Upper lobe of left lung (tissue), 4 donors: ENCODE results near the gene COL23A1.

Experiments used
- EP300 ChIP-seq, 4 donors: sonication (generic); formaldehyde crosslinking; IDR thresholded peaks; one replicate each; pipeline ENCODE4 v1.5.1; 2017; ENCODE audit warnings: antibody characterized with exemption in 4 of 4, control low read depth in 2 of 4
- POLR2A ChIP-seq, 4 donors: fragments of 450-650 bp; IDR thresholded peaks; one replicate each; pipeline ENCODE4 v1.5.1; 2016 to 2017; ENCODE audit warnings: antibody characterized with exemption in 4 of 4, mild to moderate bottlenecking in 2 of 4
- POLR2AphosphoS5 ChIP-seq, 2 donors: sonication (generic); formaldehyde crosslinking; IDR thresholded peaks; one replicate each; pipeline ENCODE4 v1.5.1; 2017; ENCODE audit warnings: antibody characterized with exemption in 2 of 2
- TF ChIP-seq, protein P1 (sequence below), 6 experiments: fragments of 450-650 bp in 4 of 6; fragments of 200-600 bp in 2 of 6; sonication (generic) in 2 of 6; IDR thresholded peaks; one replicate each; pipeline ENCODE4 v1.5.1; 2016 to 2019; ENCODE audit warnings: antibody characterized with exemption in 6 of 6

DNA sequence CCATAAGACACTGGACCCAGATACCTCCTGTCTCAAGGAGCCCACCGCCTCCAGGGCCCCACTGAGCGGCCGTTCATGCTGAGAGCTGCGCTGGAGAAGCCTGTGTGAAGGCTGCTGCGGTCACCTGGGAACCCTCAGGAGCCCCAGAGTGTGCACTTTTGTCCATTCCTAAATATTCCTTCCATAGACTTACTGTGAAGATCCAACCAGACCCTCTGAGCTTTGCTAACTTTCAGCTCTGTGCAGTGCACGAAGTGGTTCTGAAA is 119.5 kb downstream of the COL23A1 start:
- TF ChIP-seq, protein P1, sequence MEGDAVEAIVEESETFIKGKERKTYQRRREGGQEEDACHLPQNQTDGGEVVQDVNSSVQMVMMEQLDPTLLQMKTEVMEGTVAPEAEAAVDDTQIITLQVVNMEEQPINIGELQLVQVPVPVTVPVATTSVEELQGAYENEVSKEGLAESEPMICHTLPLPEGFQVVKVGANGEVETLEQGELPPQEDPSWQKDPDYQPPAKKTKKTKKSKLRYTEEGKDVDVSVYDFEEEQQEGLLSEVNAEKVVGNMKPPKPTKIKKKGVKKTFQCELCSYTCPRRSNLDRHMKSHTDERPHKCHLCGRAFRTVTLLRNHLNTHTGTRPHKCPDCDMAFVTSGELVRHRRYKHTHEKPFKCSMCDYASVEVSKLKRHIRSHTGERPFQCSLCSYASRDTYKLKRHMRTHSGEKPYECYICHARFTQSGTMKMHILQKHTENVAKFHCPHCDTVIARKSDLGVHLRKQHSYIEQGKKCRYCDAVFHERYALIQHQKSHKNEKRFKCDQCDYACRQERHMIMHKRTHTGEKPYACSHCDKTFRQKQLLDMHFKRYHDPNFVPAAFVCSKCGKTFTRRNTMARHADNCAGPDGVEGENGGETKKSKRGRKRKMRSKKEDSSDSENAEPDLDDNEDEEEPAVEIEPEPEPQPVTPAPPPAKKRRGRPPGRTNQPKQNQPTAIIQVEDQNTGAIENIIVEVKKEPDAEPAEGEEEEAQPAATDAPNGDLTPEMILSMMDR (IDR thresholded peaks at IDR 0.05), result no peak
- TF ChIP-seq EP300 (IDR thresholded peaks at IDR 0.05), result no peak
- TF ChIP-seq POLR2A (IDR thresholded peaks at IDR 0.05), result no peak
- no peak for TF ChIP-seq POLR2AphosphoS5 (IDR thresholded peaks at IDR 0.05)
